ENCODE measurements around the gene MCTP2. TPM values are rescaled to one million over a fixed set of nuclear protein-coding genes. Genes with fewer than 3 reads are reported as not detected.
"Not testable (repeated sequence)": the region's sequence is repeated elsewhere in the genome, so short reads cannot be mapped to it uniquely, and the experiment has no call there.

MCTP2 gene
- total and polyA plus RNA-seq, 2 donors: 6.7 to 9.3 TPM

- Histone ChIP-seq H3K27me3 (ENCODE audit: control insufficient read depth in 2 of 2, insufficient read depth in 1 of 2, low read length in 1 of 2) (no peaks in the 10 kb centered on the region), H3K36me3 (ENCODE audit: control insufficient read depth in 2 of 2, insufficient read depth in 2 of 2, low read length in 1 of 2) (no peaks in the 10 kb centered on the region), H3K4me3 (ENCODE audit: low read length in 2 of 2) (no peak overlapping the region), H3K4me1 (ENCODE audit: control insufficient read depth in 2 of 2, insufficient read depth in 2 of 2, low read length in 2 of 2) (peaks cover 0 to 6% of the 10 kb centered on the region in 2 donors), H3K9me3 (ENCODE audit: control insufficient read depth in 2 of 2, insufficient read depth in 1 of 2, low read length in 1 of 2) (no peaks in the 10 kb centered on the region), H3K27ac (ENCODE audit: low read depth in 1 of 2, low read length in 1 of 2) (no peak overlapping the region)
- WGBS: 81% methylated on average over 2 of the region's 2 CpGs
- no peak for DNase-seq (ENCODE audit: low read depth in 6 of 9, low spot score in 9 of 9)
Measured at GRCh38 chr15:94240480-94240879, 9.1 kb downstream of the MCTP2 start.

GRCh38 chr15:94242257-94242656, 10.9 kb downstream of the MCTP2 start:
- H3K36me3 ChIP-seq (ENCODE audit: control insufficient read depth in 2 of 2, insufficient read depth in 2 of 2, low read length in 1 of 2): no peaks in the 10 kb centered on the region
- no peaks in the 10 kb centered on the region for H3K27me3 ChIP-seq (ENCODE audit: control insufficient read depth in 2 of 2, insufficient read depth in 1 of 2, low read length in 1 of 2)
- H3K9me3 ChIP-seq (ENCODE audit: control insufficient read depth in 2 of 2, insufficient read depth in 1 of 2, low read length in 1 of 2): no peaks in the 10 kb centered on the region
- no peak overlapping the region for H3K4me3 ChIP-seq (ENCODE audit: low read length in 2 of 2)
- no peak for DNase-seq (ENCODE audit: low read depth in 6 of 9, low spot score in 9 of 9)
- peaks cover 0 to 6% of the 10 kb centered on the region in 2 donors for H3K4me1 ChIP-seq (ENCODE audit: control insufficient read depth in 2 of 2, insufficient read depth in 2 of 2, low read length in 2 of 2)
- no peak overlapping the region for H3K27ac ChIP-seq (ENCODE audit: low read depth in 1 of 2, low read length in 1 of 2)
- 97% methylated on average over 2 of the region's 2 CpGs for WGBS

GRCh38 chr15:94243003-94243402, 11.6 kb downstream of the MCTP2 start:
- H3K36me3 ChIP-seq (ENCODE audit: control insufficient read depth in 2 of 2, insufficient read depth in 2 of 2, low read length in 1 of 2); H3K4me1 ChIP-seq (ENCODE audit: control insufficient read depth in 2 of 2, insufficient read depth in 2 of 2, low read length in 2 of 2); H3K27me3 ChIP-seq (ENCODE audit: control insufficient read depth in 2 of 2, insufficient read depth in 1 of 2, low read length in 1 of 2); DNase-seq (ENCODE audit: low read depth in 6 of 9, low spot score in 9 of 9); H3K4me3 ChIP-seq (ENCODE audit: low read length in 2 of 2); H3K9me3 ChIP-seq (ENCODE audit: control insufficient read depth in 2 of 2, insufficient read depth in 1 of 2, low read length in 1 of 2); H3K27ac ChIP-seq (ENCODE audit: low read depth in 1 of 2, low read length in 1 of 2): not testable (repeated sequence)
- WGBS: 98% methylated on average over 33 of the region's 33 CpGs

GRCh38 chr15:94243418-94243817, 12.1 kb downstream of the MCTP2 start:
- WGBS: over 99% methylated on average over 24 of the region's 24 CpGs
- peaks cover 0 to 2% of the 10 kb centered on the region in 2 donors for H3K4me1 ChIP-seq (ENCODE audit: control insufficient read depth in 2 of 2, insufficient read depth in 2 of 2, low read length in 2 of 2)
- H3K36me3 ChIP-seq (ENCODE audit: control insufficient read depth in 2 of 2, insufficient read depth in 2 of 2, low read length in 1 of 2): no peaks in the 10 kb centered on the region
- no peak overlapping the region for H3K4me3 ChIP-seq (ENCODE audit: low read length in 2 of 2)
- H3K27me3 ChIP-seq (ENCODE audit: control insufficient read depth in 2 of 2, insufficient read depth in 1 of 2, low read length in 1 of 2): no peaks in the 10 kb centered on the region
- no peaks in the 10 kb centered on the region for H3K9me3 ChIP-seq (ENCODE audit: control insufficient read depth in 2 of 2, insufficient read depth in 1 of 2, low read length in 1 of 2)
- no peak for DNase-seq (ENCODE audit: low read depth in 6 of 9, low spot score in 9 of 9)
- no peak overlapping the region for H3K27ac ChIP-seq (ENCODE audit: low read depth in 1 of 2, low read length in 1 of 2)

- Histone ChIP-seq H3K9me3 (ENCODE audit: control insufficient read depth in 2 of 2, insufficient read depth in 1 of 2, low read length in 1 of 2) (no peaks in the 10 kb centered on the region), H3K4me1 (ENCODE audit: control insufficient read depth in 2 of 2, insufficient read depth in 2 of 2, low read length in 2 of 2) (no peaks in the 10 kb centered on the region), H3K36me3 (ENCODE audit: control insufficient read depth in 2 of 2, insufficient read depth in 2 of 2, low read length in 1 of 2) (no peaks in the 10 kb centered on the region), H3K4me3 (ENCODE audit: low read length in 2 of 2) (no peak overlapping the region), H3K27ac (ENCODE audit: low read depth in 1 of 2, low read length in 1 of 2) (no peak overlapping the region), H3K27me3 (ENCODE audit: control insufficient read depth in 2 of 2, insufficient read depth in 1 of 2, low read length in 1 of 2) (no peaks in the 10 kb centered on the region)
- WGBS: 97% methylated on average over 4 of the region's 4 CpGs
- DNase-seq (ENCODE audit: low read depth in 6 of 9, low spot score in 9 of 9): no peak
Measured at GRCh38 chr15:94246016-94246415, 14.7 kb downstream of the MCTP2 start.

GRCh38 chr15:94247789-94248638, 16.7 kb downstream of the MCTP2 start:
- Histone ChIP-seq H3K27ac (ENCODE audit: low read depth in 1 of 2, low read length in 1 of 2) (no peak overlapping the region), H3K9me3 (ENCODE audit: control insufficient read depth in 2 of 2, insufficient read depth in 1 of 2, low read length in 1 of 2) (no peaks in the 10 kb centered on the region), H3K36me3 (ENCODE audit: control insufficient read depth in 2 of 2, insufficient read depth in 2 of 2, low read length in 1 of 2) (no peaks in the 10 kb centered on the region), H3K27me3 (ENCODE audit: control insufficient read depth in 2 of 2, insufficient read depth in 1 of 2, low read length in 1 of 2) (no peaks in the 10 kb centered on the region), H3K4me1 (ENCODE audit: control insufficient read depth in 2 of 2, insufficient read depth in 2 of 2, low read length in 2 of 2) (no peaks in the 10 kb centered on the region), H3K4me3 (ENCODE audit: low read length in 2 of 2) (no peak overlapping the region)
- no peak for DNase-seq (ENCODE audit: low read depth in 6 of 9, low spot score in 9 of 9)
- WGBS: 96% methylated on average over 7 of the region's 7 CpGs

GRCh38 chr15:94250801-94251200, 19.4 kb downstream of the MCTP2 start:
- H3K27me3 ChIP-seq (ENCODE audit: control insufficient read depth in 2 of 2, insufficient read depth in 1 of 2, low read length in 1 of 2): no peaks in the 10 kb centered on the region
- WGBS: 95% methylated on average over 2 of the region's 2 CpGs

GRCh38 chr15:94252223-94252766, 20.9 kb downstream of the MCTP2 start:
- no peak overlapping the region for H3K27ac ChIP-seq (ENCODE audit: low read depth in 1 of 2, low read length in 1 of 2)
- no peaks in the 10 kb centered on the region for H3K4me1 ChIP-seq (ENCODE audit: control insufficient read depth in 2 of 2, insufficient read depth in 2 of 2, low read length in 2 of 2)
- 97% methylated on average over 1 of the region's 1 CpG for WGBS

More at GRCh38 chr15:94250801-94251200, 19.4 kb downstream of the MCTP2 start:
- Histone ChIP-seq H3K4me3 (ENCODE audit: low read length in 2 of 2) (no peak overlapping the region), H3K4me1 (ENCODE audit: control insufficient read depth in 2 of 2, insufficient read depth in 2 of 2, low read length in 2 of 2) (no peaks in the 10 kb centered on the region), H3K27ac (ENCODE audit: low read depth in 1 of 2, low read length in 1 of 2) (no peak overlapping the region), H3K9me3 (ENCODE audit: control insufficient read depth in 2 of 2, insufficient read depth in 1 of 2, low read length in 1 of 2) (no peaks in the 10 kb centered on the region), H3K36me3 (ENCODE audit: control insufficient read depth in 2 of 2, insufficient read depth in 2 of 2, low read length in 1 of 2) (no peaks in the 10 kb centered on the region)
- no peak for DNase-seq (ENCODE audit: low read depth in 6 of 9, low spot score in 9 of 9)

GRCh38 chr15:94252906-94253491, 21.6 kb downstream of the MCTP2 start:
- no peaks in the 10 kb centered on the region for H3K9me3 ChIP-seq (ENCODE audit: control insufficient read depth in 2 of 2, insufficient read depth in 1 of 2, low read length in 1 of 2)
- no peak overlapping the region for H3K27ac ChIP-seq (ENCODE audit: low read depth in 1 of 2, low read length in 1 of 2)
- H3K4me1 ChIP-seq (ENCODE audit: control insufficient read depth in 2 of 2, insufficient read depth in 2 of 2, low read length in 2 of 2): no peaks in the 10 kb centered on the region
- no peak for DNase-seq (ENCODE audit: low read depth in 6 of 9, low spot score in 9 of 9)
- no peak overlapping the region for H3K4me3 ChIP-seq (ENCODE audit: low read length in 2 of 2)
- 73% methylated on average over 2 of the region's 2 CpGs for WGBS
- no peaks in the 10 kb centered on the region for H3K36me3 ChIP-seq (ENCODE audit: control insufficient read depth in 2 of 2, insufficient read depth in 2 of 2, low read length in 1 of 2)
- no peaks in the 10 kb centered on the region for H3K27me3 ChIP-seq (ENCODE audit: control insufficient read depth in 2 of 2, insufficient read depth in 1 of 2, low read length in 1 of 2)

More at GRCh38 chr15:94252223-94252766, 20.9 kb downstream of the MCTP2 start:
- no peak overlapping the region for H3K4me3 ChIP-seq (ENCODE audit: low read length in 2 of 2)
- no peaks in the 10 kb centered on the region for H3K27me3 ChIP-seq (ENCODE audit: control insufficient read depth in 2 of 2, insufficient read depth in 1 of 2, low read length in 1 of 2)
- no peak for DNase-seq (ENCODE audit: low read depth in 6 of 9, low spot score in 9 of 9)
- H3K9me3 ChIP-seq (ENCODE audit: control insufficient read depth in 2 of 2, insufficient read depth in 1 of 2, low read length in 1 of 2): no peaks in the 10 kb centered on the region
- H3K36me3 ChIP-seq (ENCODE audit: control insufficient read depth in 2 of 2, insufficient read depth in 2 of 2, low read length in 1 of 2): no peaks in the 10 kb centered on the region
